Suprapubic skin (tissue), 3 donors: ENCODE measurements around the gene GARNL3.

ENCODE experiments used
- EP300 ChIP-seq: sonication (generic); formaldehyde crosslinking; IDR thresholded peaks from one replicate; pipeline ENCODE4 v1.6.1; 2017; ENCODE audit warnings: antibody characterized with exemption
- POLR2A ChIP-seq, 2 donors: fragments of 450-650 bp; IDR thresholded peaks; one replicate each; pipeline ENCODE4 v1.6.1; 2017; ENCODE audit warnings: antibody characterized with exemption in 2 of 2, mild to moderate bottlenecking in 2 of 2, moderate library complexity in 2 of 2
- TF ChIP-seq, protein P1 (sequence below), 2 donors: fragments of 200-600 bp in 1 of 2; fragments of 450-650 bp in 1 of 2; sonication (generic) in 1 of 2; IDR thresholded peaks; one replicate each; pipeline ENCODE4 v1.5.1; 2016 to 2019; ENCODE audit warnings: antibody characterized with exemption in 2 of 2, mild to moderate bottlenecking in 1 of 2, moderate library complexity in 1 of 2

DNA sequence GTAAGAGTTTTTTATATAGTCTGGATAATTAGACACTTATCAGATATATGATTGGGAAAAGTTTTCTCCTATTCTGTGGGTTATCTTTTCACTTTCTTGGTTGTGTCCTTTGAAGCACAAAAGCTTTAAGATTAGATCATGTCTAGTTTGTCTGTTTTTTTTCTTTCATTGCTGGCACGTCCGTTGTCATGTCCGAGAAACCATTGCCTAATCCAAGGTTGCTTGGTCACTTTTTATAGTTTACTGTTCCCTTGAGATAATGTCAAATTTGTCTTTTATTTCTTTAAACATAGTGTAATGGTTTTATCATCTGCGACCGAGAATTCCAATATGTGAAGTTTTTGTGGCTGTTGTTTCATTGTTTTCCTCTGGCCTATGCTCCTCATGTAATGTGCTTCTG is 28.8 kb downstream of the GARNL3 start:
- TF ChIP-seq, protein P1, sequence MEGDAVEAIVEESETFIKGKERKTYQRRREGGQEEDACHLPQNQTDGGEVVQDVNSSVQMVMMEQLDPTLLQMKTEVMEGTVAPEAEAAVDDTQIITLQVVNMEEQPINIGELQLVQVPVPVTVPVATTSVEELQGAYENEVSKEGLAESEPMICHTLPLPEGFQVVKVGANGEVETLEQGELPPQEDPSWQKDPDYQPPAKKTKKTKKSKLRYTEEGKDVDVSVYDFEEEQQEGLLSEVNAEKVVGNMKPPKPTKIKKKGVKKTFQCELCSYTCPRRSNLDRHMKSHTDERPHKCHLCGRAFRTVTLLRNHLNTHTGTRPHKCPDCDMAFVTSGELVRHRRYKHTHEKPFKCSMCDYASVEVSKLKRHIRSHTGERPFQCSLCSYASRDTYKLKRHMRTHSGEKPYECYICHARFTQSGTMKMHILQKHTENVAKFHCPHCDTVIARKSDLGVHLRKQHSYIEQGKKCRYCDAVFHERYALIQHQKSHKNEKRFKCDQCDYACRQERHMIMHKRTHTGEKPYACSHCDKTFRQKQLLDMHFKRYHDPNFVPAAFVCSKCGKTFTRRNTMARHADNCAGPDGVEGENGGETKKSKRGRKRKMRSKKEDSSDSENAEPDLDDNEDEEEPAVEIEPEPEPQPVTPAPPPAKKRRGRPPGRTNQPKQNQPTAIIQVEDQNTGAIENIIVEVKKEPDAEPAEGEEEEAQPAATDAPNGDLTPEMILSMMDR (IDR thresholded peaks at IDR 0.05): no peak
- TF ChIP-seq EP300 (no peak), POLR2A (IDR thresholded peaks at IDR 0.05) (no peak)
